GM23248 (cell line): ENCODE data around the gene GNL1. TPM values are rescaled to one million over a fixed set of nuclear protein-coding genes. Genes with fewer than 3 reads are reported as not detected.

Experiments
- DNase-seq: peaks from one replicate; pipeline ENCODE4 v3.0.0-alpha.2; 2015
- H2AFZ ChIP-seq: fragments of 200-600 bp; sonication (generic); 2 replicates; pipeline ENCODE4 v1.6.1; 2016; ENCODE audit warnings: antibody characterized with exemption
- H3F3A ChIP-seq: fragments of 200-600 bp; sonication (generic); 2 replicates; pipeline ENCODE4 v1.6.1; 2016; ENCODE audit warnings: mild to moderate bottlenecking, antibody characterized with exemption, mixed run types; ENCODE audit not compliant: insufficient read depth
- H3K27ac ChIP-seq: fragments of 200-600 bp; sonication (generic); 2 replicates; pipeline ENCODE4 v1.5.1; 2016; ENCODE audit warnings: mild to moderate bottlenecking
- H3K27me3 ChIP-seq: fragments of 200-600 bp; sonication (generic); replicated peaks from 2 replicates; pipeline ENCODE4 v1.6.1; 2016; ENCODE audit warnings: mild to moderate bottlenecking; ENCODE audit not compliant: insufficient read depth
- H3K36me3 ChIP-seq: fragments of 200-600 bp; sonication (generic); 2 replicates; pipeline ENCODE4 v1.6.1; 2016; ENCODE audit warnings: low read depth, mild to moderate bottlenecking
- H3K4me1 ChIP-seq: fragments of 200-600 bp; sonication (generic); 2 replicates; pipeline ENCODE4 v1.6.1; 2016; ENCODE audit warnings: mild to moderate bottlenecking; ENCODE audit not compliant: insufficient read depth
- H3K4me2 ChIP-seq: fragments of 200-600 bp; sonication (generic); one replicate; pipeline ENCODE4 v1.6.1; 2016; ENCODE audit warnings: mild to moderate bottlenecking; ENCODE audit not compliant: unreplicated experiment
- H3K4me3 ChIP-seq: fragments of 200-600 bp; sonication (generic); 2 replicates; pipeline ENCODE4 v1.5.1; 2016; ENCODE audit warnings: mild to moderate bottlenecking
- H3K79me2 ChIP-seq: fragments of 200-600 bp; sonication (generic); 2 replicates; pipeline ENCODE4 v1.6.1; 2016; ENCODE audit warnings: mild to moderate bottlenecking; ENCODE audit not compliant: insufficient read depth
- H3K9ac ChIP-seq: fragments of 200-600 bp; sonication (generic); 2 replicates; pipeline ENCODE4 v1.6.1; 2016; ENCODE audit warnings: mild to moderate bottlenecking
- H3K9me2 ChIP-seq: fragments of 200-600 bp; sonication (generic); 2 replicates; pipeline ENCODE4 v1.6.1; 2016; ENCODE audit warnings: mixed run types, mild to moderate bottlenecking, moderate library complexity; ENCODE audit not compliant: insufficient read depth
- H3K9me3 ChIP-seq: fragments of 200-600 bp; sonication (generic); one replicate; pipeline ENCODE4 v1.6.1; 2017; ENCODE audit warnings: low read depth
- H4K20me1 ChIP-seq: fragments of 200-600 bp; sonication (generic); 2 replicates; pipeline ENCODE4 v1.6.0; 2016; ENCODE audit not compliant: insufficient read depth
- EZH2 ChIP-seq: fragments of 200-600 bp; sonication (generic); IDR thresholded peaks from 2 replicates; pipeline ENCODE4 v1.6.1; 2018; ENCODE audit warnings: antibody characterized with exemption, mild to moderate bottlenecking; ENCODE audit not compliant: insufficient read depth, poor library complexity, severe bottlenecking
- EZH2phosphoT487 ChIP-seq: fragments of 200-600 bp; sonication (generic); IDR thresholded peaks from 2 replicates; pipeline ENCODE4 v1.6.1; 2018; ENCODE audit warnings: antibody characterized with exemption, moderate library complexity, mild to moderate bottlenecking, low read depth; ENCODE audit not compliant: insufficient read depth
- WGBS, 2 experiments: methylation state at CpG; one replicate each; pipeline ENCODE4 v1.1.6; 2015 to 2017; ENCODE audit warnings: low lambda C conversion rate in 2 of 2, low coverage in 1 of 2; ENCODE audit errors: missing lambda C conversion rate in 2 of 2; 5-methylcytosine and 5-hydroxymethylcytosine counted together
- in situ Hi-C: fragments of 300-500 bp; cut with MboI; formaldehyde crosslinking; loops from 2 replicates; pipeline ENCODE4 v1.15.0; 2020
- microRNA counts: library from miRNA; unstranded; fragments of <30 nt; microRNA quantifications from one replicate; lab custom pipeline; 2016
- microRNA-seq: library from miRNA; unstranded; fragments of <30 nt; microRNA quantifications from one replicate; pipeline ENCODE4, GENCODE V29; 2016; ENCODE audit warnings: borderline number of aligned reads
- polyA plus RNA-seq: library from polyadenylated mRNA; unstranded; fragments of >200 nt; fragmentation: Nextera tagmentation; extraction: Ambion mirVana; gene quantifications from 2 replicates; pipeline ENCODE4 v1.2.1, GENCODE V29; 2016
- small RNA-seq: library from RNA; depleted of rRNA; stranded (forward); fragments of <200 nt; gene quantifications from one replicate; pipeline ENCODE3, GENCODE V24; 2014; ENCODE audit warnings: low read depth, low replicate concordance
- total RNA-seq: library from RNA; depleted of rRNA; stranded (reverse); fragments of >200 nt; shearing (Covaris generic); gene quantifications from 2 replicates; pipeline ENCODE4 v1.2.3, GENCODE V29; 2014; rRNA removed

GNL1 gene
- total and polyA plus RNA-seq, 2 experiments from 2014 or later: 64.8 to 72.1 TPM

DNA sequence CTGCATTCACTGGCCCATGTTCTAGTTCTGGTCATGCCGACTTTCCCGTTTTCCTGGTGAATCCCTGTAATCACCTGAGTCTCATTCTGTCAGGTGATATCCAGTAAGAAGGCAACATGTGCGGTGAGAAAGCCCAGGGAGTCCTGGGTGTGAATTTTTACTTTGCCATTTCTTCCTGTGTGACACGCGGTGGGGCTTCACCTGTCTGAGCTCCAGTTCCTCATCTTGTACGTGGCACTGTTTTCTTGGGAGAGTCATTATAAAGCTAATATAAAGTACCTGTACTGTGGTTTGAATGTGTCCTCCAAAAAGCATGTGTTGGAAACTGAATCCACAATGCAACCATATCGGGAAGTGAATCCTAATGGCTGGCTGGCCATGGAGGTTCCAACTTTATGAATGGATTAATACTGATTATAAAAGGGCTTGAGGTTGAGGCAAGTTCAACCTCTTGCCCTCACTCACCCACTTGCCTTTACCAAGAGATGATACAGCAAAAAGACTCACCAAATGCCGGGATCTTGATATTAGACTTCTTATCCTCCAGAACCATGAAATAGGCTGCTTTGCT, 61.9 kb downstream of the GNL1 start:
- in situ Hi-C loops: no loop called here
- H3K27ac ChIP-seq: no peak overlapping the region
- no peak for TF ChIP-seq EZH2
- no peak for TF ChIP-seq EZH2phosphoT487
- H3K36me3 ChIP-seq: peaks cover 33% of the 10 kb centered on the region; the same call in 1 of the 2 replicates
- no peak overlapping the region for H3K4me3 ChIP-seq
- no peaks in the 10 kb centered on the region for H3K27me3 ChIP-seq
- H3F3A ChIP-seq: peaks cover 21% of the 10 kb centered on the region
- no peak overlapping the region for H3K9ac ChIP-seq
- no peak overlapping the region for H3K4me2 ChIP-seq
- no peak for DNase-seq
- peaks cover 17% of the 10 kb centered on the region for H3K79me2 ChIP-seq
- no peaks in the 10 kb centered on the region for H3K9me3 ChIP-seq
- no peaks in the 10 kb centered on the region for H4K20me1 ChIP-seq
- no peak overlapping the region for H2AFZ ChIP-seq
- peaks cover 13% of the 10 kb centered on the region for H3K4me1 ChIP-seq
- no peaks in the 10 kb centered on the region for H3K9me2 ChIP-seq
- WGBS, 2 experiments: 97 to 98% methylated on average over 8 of the region's 8 CpGs

DNA sequence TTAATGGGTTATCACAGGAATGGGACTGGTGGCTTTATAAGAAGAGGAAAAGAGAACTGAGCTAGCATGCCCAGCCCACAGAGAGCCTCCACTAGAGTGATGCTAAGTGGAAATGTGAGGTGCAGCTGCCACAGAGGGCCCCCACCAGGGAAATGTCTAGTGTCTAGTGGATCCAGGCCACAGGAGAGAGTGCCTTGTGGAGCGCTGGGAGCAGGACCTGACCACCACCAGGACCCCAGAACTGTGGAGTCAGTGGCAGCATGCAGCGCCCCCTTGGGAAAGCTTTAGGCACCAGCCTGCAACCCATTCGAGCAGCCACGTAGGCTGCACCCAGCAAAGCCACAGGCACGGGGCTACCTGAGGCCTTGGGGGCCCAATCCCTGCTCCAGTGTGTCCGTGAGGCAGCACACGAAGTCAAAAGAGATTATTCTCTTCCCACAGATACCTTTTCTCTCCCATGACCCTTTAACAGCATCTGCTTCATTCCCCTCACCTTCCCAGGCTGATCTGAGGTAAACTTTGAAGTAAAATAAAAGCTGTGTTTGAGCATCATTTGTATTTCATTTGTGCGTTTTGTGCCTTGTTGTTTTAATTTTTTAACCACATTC, 62.5 kb downstream of the GNL1 start:
- TF ChIP-seq EZH2 (no peak), EZH2phosphoT487 (no peak)
- 73 to 74% methylated on average over 8 of the region's 8 CpGs for WGBS, 2 experiments

DNA sequence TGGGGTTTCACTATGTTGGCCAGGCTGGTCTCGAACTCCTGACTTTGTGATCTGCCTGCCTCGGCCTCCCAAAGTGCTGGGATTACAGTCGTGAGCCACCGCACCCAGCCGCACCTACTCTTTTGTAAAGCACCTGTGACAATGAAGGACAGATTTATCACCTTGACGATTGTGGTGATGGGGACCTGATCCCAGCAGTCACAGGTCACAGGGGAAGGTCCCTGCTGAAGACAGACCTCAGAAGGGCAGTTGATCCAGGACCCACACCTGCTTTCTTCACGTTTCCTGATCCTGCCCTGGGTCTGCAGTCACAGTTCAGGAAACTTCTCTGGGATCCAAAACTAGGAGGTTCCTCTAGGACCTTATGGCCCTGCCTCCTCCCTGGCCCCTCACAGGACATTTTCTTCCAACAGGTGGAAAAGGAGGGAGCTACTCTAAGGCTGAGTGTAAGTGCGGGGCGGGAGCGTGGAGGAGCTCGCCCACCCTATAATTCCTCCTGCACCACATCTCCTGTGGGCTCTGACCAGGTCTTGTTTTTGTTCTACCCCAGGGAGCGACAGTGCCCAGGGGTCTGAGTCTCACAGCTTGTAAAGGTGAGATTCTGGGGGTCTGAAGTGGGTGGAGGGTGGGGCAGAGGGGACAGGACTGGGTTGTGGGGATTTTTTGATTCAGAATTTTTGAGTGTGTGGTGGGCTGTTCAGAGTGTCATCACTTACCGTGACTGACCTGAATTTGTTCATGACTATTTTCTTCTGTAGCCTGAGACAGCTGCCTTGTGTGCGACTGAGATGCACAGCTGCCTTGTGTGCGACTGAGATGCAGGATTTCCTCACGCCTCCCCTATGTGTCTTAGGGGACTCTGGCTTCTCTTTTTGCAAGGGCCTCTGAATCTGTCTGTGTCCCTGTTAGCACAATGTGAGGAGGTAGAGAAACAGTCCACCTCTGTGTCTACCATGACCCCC, 64.0 kb downstream of the GNL1 start:
- Histone ChIP-seq H3K36me3 (peaks cover 33% of the 10 kb centered on the region; the same call in 1 of the 2 replicates), H3K27ac (no peak overlapping the region), H3K4me3 (no peak overlapping the region), H3F3A (peaks cover 24% of the 10 kb centered on the region), H3K9ac (no peak overlapping the region), H3K4me2 (no peak overlapping the region), H3K79me2 (peaks cover 17% of the 10 kb centered on the region), H4K20me1 (no peaks in the 10 kb centered on the region), H3K9me3 (no peaks in the 10 kb centered on the region), H3K9me2 (no peaks in the 10 kb centered on the region), H2AFZ (no peak overlapping the region), H3K27me3 (no peaks in the 10 kb centered on the region), H3K4me1 (peaks cover 13% of the 10 kb centered on the region)
- in situ Hi-C loops: no loop called here
- no peak for TF ChIP-seq EZH2phosphoT487
- no peak for TF ChIP-seq EZH2
- WGBS, 2 experiments: 94 to 97% methylated on average over 16 of the region's 16 CpGs
- DNase-seq: no peak

More for the DNA sequence above, 62.5 kb downstream of the GNL1 start:
- no peak overlapping the region for H3K9ac ChIP-seq
- H3K4me2 ChIP-seq: no peak overlapping the region
- peaks cover 33% of the 10 kb centered on the region; the same call in 1 of the 2 replicates for H3K36me3 ChIP-seq
- H3K4me1 ChIP-seq: peaks cover 13% of the 10 kb centered on the region
- H3K27ac ChIP-seq: no peak overlapping the region
- H3K79me2 ChIP-seq: peaks cover 17% of the 10 kb centered on the region
- H3K9me2 ChIP-seq: no peaks in the 10 kb centered on the region
- no peaks in the 10 kb centered on the region for H4K20me1 ChIP-seq
- H3K27me3 ChIP-seq: no peaks in the 10 kb centered on the region
- H3K9me3 ChIP-seq: no peaks in the 10 kb centered on the region
- no peak for DNase-seq
- peaks cover 24% of the 10 kb centered on the region for H3F3A ChIP-seq
- no peak overlapping the region for H3K4me3 ChIP-seq
- no peak overlapping the region for H2AFZ ChIP-seq
- in situ Hi-C loops: no loop called here

MicroRNAs encoded within 50 kb of the gene (microRNA counts, 767-probe panel; counts per million panel counts)
- 447 counts per million, percentile 86 among the panel's probes with 10 or more counts for microRNA hsa-miR-877-5p (lab: Ali Mortazavi, UCI)

Small RNA genes within 50 kb of the gene (microRNA-seq; reads per million reads assigned to microRNA genes)
- gene MIR877: 106 reads per million, percentile 49 among the genes with 10 or more reads in this experiment

Small RNA genes within 50 kb of the gene (small RNA-seq; reads per million reads assigned to genes)
- not detected for gene MIR877

Other genes with a start within 250 kb of the GNL1 start
- 9.6 and 29.1 TPM in 2 replicates for gene TRIM39, start 229.6 kb downstream of the GNL1 start, total RNA-seq
- gene TRIM39, start 229.6 kb downstream of the GNL1 start, polyA plus RNA-seq: 9.3 and 9.7 TPM in 2 replicates
- gene RPP21, start 211.3 kb downstream of the GNL1 start, total RNA-seq: 40.2 and 45.8 TPM in 2 replicates
- gene RPP21, start 211.3 kb downstream of the GNL1 start, polyA plus RNA-seq: 63.4 and 67.2 TPM in 2 replicates
- 190 and 203 TPM in 2 replicates for gene HLA-E, start 67.0 kb downstream of the GNL1 start, total RNA-seq
- gene HLA-E, start 67.0 kb downstream of the GNL1 start, polyA plus RNA-seq: 123 and 130 TPM in 2 replicates
- gene PRR3, start 806 bp upstream of the GNL1 start, total RNA-seq: 5.2 and 6.5 TPM in 2 replicates
- gene PRR3, start 806 bp upstream of the GNL1 start, polyA plus RNA-seq: 7.1 and 7.3 TPM in 2 replicates
- 31.3 and 42.0 TPM in 2 replicates for gene ABCF1, start 15.0 kb upstream of the GNL1 start, total RNA-seq
- 35.5 and 39.7 TPM in 2 replicates for gene ABCF1, start 15.0 kb upstream of the GNL1 start, polyA plus RNA-seq
- 23.9 and 27.3 TPM in 2 replicates for gene PPP1R10, start 60.8 kb upstream of the GNL1 start, total RNA-seq
- gene PPP1R10, start 60.8 kb upstream of the GNL1 start, polyA plus RNA-seq: 23.6 and 32.7 TPM in 2 replicates
- gene MRPS18B, start 61.4 kb upstream of the GNL1 start, total RNA-seq: 33.5 and 41.4 TPM in 2 replicates
- 59.2 and 61.2 TPM in 2 replicates for gene MRPS18B, start 61.4 kb upstream of the GNL1 start, polyA plus RNA-seq
- 2.3 and 3.7 TPM in 2 replicates for gene ATAT1, start 70.4 kb upstream of the GNL1 start, total RNA-seq
- 12.3 and 12.6 TPM in 2 replicates for gene ATAT1, start 70.4 kb upstream of the GNL1 start, polyA plus RNA-seq
- 2.4 and 4.6 TPM in 2 replicates for gene C6orf136, start 90.6 kb upstream of the GNL1 start, total RNA-seq
- gene C6orf136, start 90.6 kb upstream of the GNL1 start, polyA plus RNA-seq: 8.6 and 10.6 TPM in 2 replicates
- gene DHX16, start 116.5 kb upstream of the GNL1 start, total RNA-seq: 30.4 and 30.6 TPM in 2 replicates
- gene DHX16, start 116.5 kb upstream of the GNL1 start, polyA plus RNA-seq: 23.6 and 26.7 TPM in 2 replicates
- gene PPP1R18, start 130.2 kb upstream of the GNL1 start, total RNA-seq: 85.5 and 108 TPM in 2 replicates
- gene PPP1R18, start 130.2 kb upstream of the GNL1 start, polyA plus RNA-seq: 66.6 and 67.8 TPM in 2 replicates
- 5.8 and 6.2 TPM in 2 replicates for gene NRM, start 134.5 kb upstream of the GNL1 start, total RNA-seq
- gene NRM, start 134.5 kb upstream of the GNL1 start, polyA plus RNA-seq: 11.3 and 11.6 TPM in 2 replicates
- 4.9 and 6.6 TPM in 2 replicates for gene MDC1, start 160.8 kb upstream of the GNL1 start, total RNA-seq
- gene MDC1, start 160.8 kb upstream of the GNL1 start, polyA plus RNA-seq: 6.7 and 7.1 TPM in 2 replicates
- gene TUBB, start 163.9 kb upstream of the GNL1 start, total RNA-seq: 525 and 565 TPM in 2 replicates
- 491 and 520 TPM in 2 replicates for gene TUBB, start 163.9 kb upstream of the GNL1 start, polyA plus RNA-seq
- 156 and 165 TPM in 2 replicates for gene FLOT1, start 186.2 kb upstream of the GNL1 start, total RNA-seq
- gene FLOT1, start 186.2 kb upstream of the GNL1 start, polyA plus RNA-seq: 162 and 171 TPM in 2 replicates
- gene IER3, start 188.1 kb upstream of the GNL1 start, total RNA-seq: 148 and 156 TPM in 2 replicates
- gene IER3, start 188.1 kb upstream of the GNL1 start, polyA plus RNA-seq: 76.4 and 82.1 TPM in 2 replicates